Fibroblast of lung (primary cell): ENCODE results near the gene ALPG. TPM values are rescaled to one million over a fixed set of nuclear protein-coding genes. Genes with fewer than 3 reads are reported as not detected.
"Not testable (repeated sequence)": the region's sequence is repeated elsewhere in the genome, so short reads cannot be mapped to it uniquely, and the experiment has no call there.

Experiments
- DNase-seq, 2 donors: peaks; one replicate each; pipeline versions ENCODE4 v3.0.0 to v3.0.0-alpha.2; 2010; ENCODE audit warnings: low read depth in 2 of 2
- H2AFZ ChIP-seq: 2 replicates; pipeline ENCODE4 v1.5.1; 2012; ENCODE audit warnings: low read length, control low read depth, inconsistent platforms
- H3K27ac ChIP-seq: 2 replicates; pipeline ENCODE4 v1.5.1; 2011; ENCODE audit warnings: low read length, control low read depth; ENCODE audit not compliant: insufficient read depth
- H3K27me3 ChIP-seq: 2 replicates; pipeline ENCODE4 v1.5.1; 2011; ENCODE audit warnings: mild to moderate bottlenecking, low read length; ENCODE audit not compliant: control insufficient read depth, insufficient read depth
- H3K36me3 ChIP-seq: 2 replicates; pipeline ENCODE4 v1.5.1; 2011; ENCODE audit warnings: low read length; ENCODE audit not compliant: control insufficient read depth, insufficient read depth
- H3K4me1 ChIP-seq: 2 replicates; pipeline ENCODE4 v1.5.1; 2011; ENCODE audit warnings: low read length; ENCODE audit not compliant: control insufficient read depth, insufficient read depth; ENCODE audit errors: extremely low read depth
- H3K4me2 ChIP-seq: 2 replicates; pipeline ENCODE4 v1.5.1; 2011; ENCODE audit warnings: low read length, control low read depth; ENCODE audit not compliant: insufficient read depth; ENCODE audit errors: extremely low read depth
- H3K4me3 ChIP-seq, 4 experiments: fragments of 200-600 bp in 1 of 4; sonication (generic) in 1 of 4; replicated peaks in 1 of 4; 2 replicates each; pipeline ENCODE4 v1.5.1; 2011 to 2016; ENCODE audit warnings: low read length in 4 of 4, low read depth in 3 of 4, mild to moderate bottlenecking in 3 of 4, control low read depth in 2 of 4, inconsistent platforms in 1 of 4, mixed read lengths in 1 of 4; ENCODE audit not compliant: insufficient read depth in 1 of 4; ENCODE audit errors: control extremely low read depth in 1 of 4
- H3K79me2 ChIP-seq: 2 replicates; pipeline ENCODE4 v1.5.1; 2012; ENCODE audit warnings: mild to moderate bottlenecking, low read length, inconsistent platforms; ENCODE audit not compliant: control insufficient read depth, insufficient read depth
- H3K9ac ChIP-seq: 2 replicates; pipeline ENCODE4 v1.5.1; 2011; ENCODE audit warnings: mild to moderate bottlenecking, low read length, control low read depth; ENCODE audit not compliant: insufficient read depth
- H3K9me3 ChIP-seq: 2 replicates; pipeline ENCODE4 v1.5.1; 2012; ENCODE audit warnings: low read depth, low read length; ENCODE audit not compliant: control insufficient read depth, insufficient read depth
- H4K20me1 ChIP-seq: 2 replicates; pipeline ENCODE4 v1.5.1; 2011; ENCODE audit warnings: low read length; ENCODE audit not compliant: control insufficient read depth, insufficient read depth; ENCODE audit errors: extremely low read depth
- EZH2 ChIP-seq: IDR thresholded peaks from 2 replicates; pipeline ENCODE4 v1.5.1; 2012; ENCODE audit warnings: low read length, control low read depth, mild to moderate bottlenecking; ENCODE audit errors: missing control alignments
- polyA plus RNA-seq, 2 donors: library from polyadenylated mRNA; depleted of rRNA in 1 of 2; stranded (reverse) in 1 of 2; unstranded in 1 of 2; fragments of >200 nt; gene quantifications; 2 replicates each; pipeline ENCODE4 v1.2.1, GENCODE V29; 2011 to 2012; ENCODE audit warnings: missing spikeins in 1 of 2
- total RNA-seq: library from RNA; depleted of rRNA; stranded (reverse); fragments of >200 nt; gene quantifications from 2 replicates; pipeline ENCODE4 v1.2.1, GENCODE V29; 2014
- TF ChIP-seq, protein P1 (sequence below), 2 donors: IDR thresholded peaks in 1 of 2; conservative IDR thresholded peaks in 1 of 2; 1 replicate in 1 of 2; 2 replicates in 1 of 2; pipeline ENCODE4 v1.5.1; 2011 to 2012; ENCODE audit warnings: low read length in 2 of 2, control low read depth in 1 of 2, inconsistent platforms in 1 of 2, low read depth in 1 of 2, mild to moderate bottlenecking in 1 of 2

The ALPG gene
- total and polyA plus RNA-seq, 2 donors (not counting 1 experiment from before 2014, with no cell fraction given) = not detected

DNA sequence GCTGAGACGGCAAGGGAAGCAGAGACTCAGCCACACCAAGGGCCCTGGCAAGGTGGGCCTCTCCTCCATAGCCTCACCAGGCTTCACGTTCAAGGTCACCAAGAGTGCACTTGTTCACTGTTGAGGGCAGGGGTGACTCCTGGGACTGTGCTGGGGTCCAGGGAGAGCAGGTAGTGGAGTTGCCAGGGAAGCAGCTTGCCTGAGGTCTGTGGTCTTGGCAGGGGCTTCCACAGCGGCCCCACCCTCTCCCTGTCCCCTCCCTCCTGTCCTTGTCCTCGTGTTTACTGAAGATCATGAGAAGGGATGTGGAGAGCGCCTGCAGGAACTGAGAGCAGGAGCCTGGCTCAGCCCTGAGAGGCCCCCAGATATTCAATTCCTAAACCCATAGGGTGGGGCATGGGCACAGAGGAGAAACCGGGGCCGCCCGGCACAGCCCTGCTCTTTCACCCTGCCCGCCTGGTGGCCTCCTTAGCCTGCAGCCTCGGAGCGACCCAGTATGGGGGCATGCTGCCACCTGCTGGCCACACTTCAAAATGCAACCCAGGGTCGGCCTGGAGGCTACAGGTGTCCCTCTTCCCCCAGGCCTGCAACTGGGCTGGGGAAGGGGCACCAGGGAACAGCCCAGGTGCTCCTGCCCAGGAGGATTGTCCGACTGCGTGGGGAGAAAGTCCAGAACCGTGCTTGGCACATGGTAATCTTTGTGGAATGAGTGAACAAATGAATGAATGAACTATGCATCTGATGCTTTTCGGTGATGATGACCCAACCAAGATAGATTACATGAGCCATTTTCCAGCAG is 33.8 kb downstream of the ALPG start:
- not testable (repeated sequence) for H3K9ac ChIP-seq, H3K4me2 ChIP-seq, H3K4me1 ChIP-seq, H4K20me1 ChIP-seq, H3K9me3 ChIP-seq, H3K36me3 ChIP-seq, H3K27me3 ChIP-seq, H3K79me2 ChIP-seq, H3K27ac ChIP-seq, H2AFZ ChIP-seq, H3K4me3 ChIP-seq
- peak; percentile 28 to 61 for DNase-seq
- TF ChIP-seq, protein P1, sequence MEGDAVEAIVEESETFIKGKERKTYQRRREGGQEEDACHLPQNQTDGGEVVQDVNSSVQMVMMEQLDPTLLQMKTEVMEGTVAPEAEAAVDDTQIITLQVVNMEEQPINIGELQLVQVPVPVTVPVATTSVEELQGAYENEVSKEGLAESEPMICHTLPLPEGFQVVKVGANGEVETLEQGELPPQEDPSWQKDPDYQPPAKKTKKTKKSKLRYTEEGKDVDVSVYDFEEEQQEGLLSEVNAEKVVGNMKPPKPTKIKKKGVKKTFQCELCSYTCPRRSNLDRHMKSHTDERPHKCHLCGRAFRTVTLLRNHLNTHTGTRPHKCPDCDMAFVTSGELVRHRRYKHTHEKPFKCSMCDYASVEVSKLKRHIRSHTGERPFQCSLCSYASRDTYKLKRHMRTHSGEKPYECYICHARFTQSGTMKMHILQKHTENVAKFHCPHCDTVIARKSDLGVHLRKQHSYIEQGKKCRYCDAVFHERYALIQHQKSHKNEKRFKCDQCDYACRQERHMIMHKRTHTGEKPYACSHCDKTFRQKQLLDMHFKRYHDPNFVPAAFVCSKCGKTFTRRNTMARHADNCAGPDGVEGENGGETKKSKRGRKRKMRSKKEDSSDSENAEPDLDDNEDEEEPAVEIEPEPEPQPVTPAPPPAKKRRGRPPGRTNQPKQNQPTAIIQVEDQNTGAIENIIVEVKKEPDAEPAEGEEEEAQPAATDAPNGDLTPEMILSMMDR (conservative IDR thresholded peaks at IDR 0.05 in 1 of 2, IDR thresholded peaks at IDR 0.05 in 1 of 2; ENCODE audit: low read depth in 1 of 2, low read length in 2 of 2) = peak; percentile 75 to 79

DNA sequence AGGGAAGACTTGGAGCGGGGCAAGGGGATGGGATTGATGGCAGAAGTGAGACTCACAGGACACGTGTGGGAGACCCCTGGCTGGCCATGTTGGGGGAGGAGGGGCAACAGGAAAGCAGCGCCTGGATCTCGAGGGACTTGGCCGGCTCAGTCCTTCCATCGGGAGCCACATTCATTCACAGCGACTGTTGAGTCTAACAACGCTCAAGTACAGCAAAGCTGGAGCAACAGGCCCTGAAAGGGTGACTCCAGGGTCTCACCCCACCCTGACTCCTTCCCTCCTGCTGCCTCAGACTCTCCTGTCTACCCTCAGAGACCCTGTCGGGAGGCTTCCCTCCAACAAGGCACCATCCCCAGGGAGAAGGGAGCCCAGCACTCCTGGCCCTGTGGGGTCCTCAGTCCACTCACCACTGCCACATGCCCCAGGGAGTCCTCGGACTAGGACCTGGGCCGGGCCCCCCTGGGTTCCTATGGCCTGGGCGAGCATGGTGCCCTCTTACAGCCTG is 34.6 kb downstream of the ALPG start:
- H3K36me3 ChIP-seq = no peaks in the 10 kb centered on the region
- no peaks in the 10 kb centered on the region for H3K27me3 ChIP-seq
- no peak overlapping the region for H3K4me2 ChIP-seq
- H2AFZ ChIP-seq = no peak overlapping the region
- H3K4me3 ChIP-seq = no peak overlapping the region
- H3K4me1 ChIP-seq = no peaks in the 10 kb centered on the region
- H3K27ac ChIP-seq = no peak overlapping the region
- H4K20me1 ChIP-seq = no peaks in the 10 kb centered on the region
- H3K9ac ChIP-seq = no peak overlapping the region
- H3K79me2 ChIP-seq = no peaks in the 10 kb centered on the region
- H3K9me3 ChIP-seq = no peaks in the 10 kb centered on the region
- no peak for DNase-seq
- no peak for TF ChIP-seq EZH2
- TF ChIP-seq, protein P1 (conservative IDR thresholded peaks at IDR 0.05 in 1 of 2, IDR thresholded peaks at IDR 0.05 in 1 of 2; ENCODE audit: low read depth in 1 of 2, low read length in 2 of 2) = no peak

DNA sequence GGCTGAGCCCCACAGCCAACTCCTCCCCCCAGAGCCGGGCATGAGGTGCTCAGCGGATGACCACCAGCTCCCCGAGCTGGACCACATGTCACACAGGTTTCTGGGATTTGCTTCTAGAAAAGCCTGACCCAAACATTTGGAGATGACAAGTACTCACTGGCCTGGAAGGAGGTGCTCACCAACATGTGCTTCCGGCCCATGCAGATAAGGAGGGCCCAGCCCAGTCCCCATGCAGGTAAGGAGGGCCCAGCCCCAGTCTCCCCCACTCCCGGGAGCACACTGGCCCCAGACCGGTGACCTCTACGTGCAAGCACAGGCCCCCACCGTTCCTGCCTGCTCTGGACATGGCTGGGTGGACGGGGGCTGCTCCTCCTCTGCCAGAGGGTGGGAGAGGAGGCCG is 35.3 kb downstream of the ALPG start:
- not testable (repeated sequence) for H3K4me1 ChIP-seq, H3K9ac ChIP-seq, H3K27ac ChIP-seq, H4K20me1 ChIP-seq, H3K4me3 ChIP-seq, H3K36me3 ChIP-seq, H3K4me2 ChIP-seq, DNase-seq, H3K27me3 ChIP-seq, H3K79me2 ChIP-seq, H3K9me3 ChIP-seq, H2AFZ ChIP-seq

DNA sequence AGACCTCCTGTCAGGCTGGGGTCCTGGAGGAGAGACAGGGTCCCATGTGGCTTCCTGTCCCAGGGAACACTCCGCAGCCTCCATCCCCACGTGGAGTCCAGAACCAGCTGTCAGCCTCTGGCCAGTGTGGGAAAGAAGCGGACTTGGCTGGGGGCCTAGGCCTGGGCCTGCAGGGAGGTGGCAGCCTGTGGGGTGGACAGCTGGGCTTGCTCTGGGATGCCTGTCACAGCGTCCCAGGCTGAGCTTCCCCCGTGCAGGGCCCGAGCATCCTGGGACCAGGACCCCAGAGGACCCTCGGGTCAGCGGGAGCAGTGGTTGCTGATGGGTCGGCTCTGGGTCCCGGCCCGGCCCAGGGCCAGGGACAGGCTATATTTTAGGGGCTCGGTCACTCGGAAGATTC is 35.8 kb downstream of the ALPG start:
- H3K27me3 ChIP-seq, H4K20me1 ChIP-seq, H2AFZ ChIP-seq, H3K9ac ChIP-seq, H3K4me2 ChIP-seq, H3K79me2 ChIP-seq, H3K4me1 ChIP-seq, H3K4me3 ChIP-seq, H3K27ac ChIP-seq, H3K36me3 ChIP-seq, H3K9me3 ChIP-seq: not testable (repeated sequence)
- peak in 1 of 2 donors; percentile 13 for DNase-seq

DNA sequence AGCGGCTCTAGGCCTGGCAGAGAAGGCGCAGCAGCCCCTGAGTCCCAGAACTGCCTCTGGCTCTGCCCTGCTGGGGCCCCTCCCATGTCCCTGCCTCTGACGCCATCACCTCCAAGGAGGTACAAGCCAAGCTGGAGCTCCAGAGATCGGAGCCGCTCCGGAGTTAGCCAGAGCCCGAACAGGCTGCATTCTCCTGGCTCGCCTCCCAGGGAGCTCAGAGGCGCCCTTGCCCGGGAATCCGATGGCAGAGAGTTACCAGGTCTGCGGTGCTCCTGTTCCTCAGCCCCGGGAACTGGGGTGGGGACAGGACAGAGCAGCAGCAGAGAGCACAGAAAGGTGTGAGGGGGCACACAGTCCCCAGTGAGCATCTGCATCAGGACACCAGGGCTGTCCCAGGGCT is 36.4 kb downstream of the ALPG start:
- H3K4me2 ChIP-seq, H3K36me3 ChIP-seq, DNase-seq: not testable (repeated sequence)

More for the DNA sequence above, 36.4 kb downstream of the ALPG start:
- H3K27me3 ChIP-seq, H3K27ac ChIP-seq, H3K9me3 ChIP-seq, H3K9ac ChIP-seq, H4K20me1 ChIP-seq, H2AFZ ChIP-seq, H3K79me2 ChIP-seq, H3K4me1 ChIP-seq, H3K4me3 ChIP-seq: not testable (repeated sequence)
